ENCODE data around the gene HOXA6. TPM values are rescaled to one million over a fixed set of nuclear protein-coding genes. Genes with fewer than 3 reads are reported as not detected.

The HOXA6 gene
- total RNA-seq, 1 experiment from 2014 or later, result not detected

- Mint-ChIP-seq H3K9me3 (peaks cover 15 to 18% of the 10 kb centered on the region in 2 experiments), H3K4me1 (peaks cover 3 to 16% of the 10 kb centered on the region in 2 experiments), H3K27me3 (ENCODE audit: low read depth) (peaks cover 98% of the 10 kb centered on the region), H3K36me3 (ENCODE audit: insufficient read depth in 1 of 3, low read depth in 3 of 3) (peaks cover 0 to 4% (median 0%) of the 10 kb centered on the region in 3 experiments; a peak in 3 of 7 replicates), H3K27ac (no peak overlapping the region), H3K4me3 (no peak overlapping the region; a peak in 1 of 5 replicates)
- Histone ChIP-seq H3K4me1 (ENCODE audit: insufficient read depth, low read length) (no peaks in the 10 kb centered on the region), H3K27ac (ENCODE audit: insufficient read length, low read depth, low read length) (no peak overlapping the region), H2BK12ac (ENCODE audit: insufficient read length, low read depth, low read length) (no peak overlapping the region), H3K4ac (ENCODE audit: low read depth, low read length) (no peak overlapping the region), H2BK15ac (ENCODE audit: low read depth, low read length) (no peak overlapping the region), H3K23me2 (ENCODE audit: insufficient read length, low read depth, low read length, poor library complexity, severe bottlenecking) (no peaks in the 10 kb centered on the region), H2AFZ (ENCODE audit: low read length) (no peak overlapping the region), H4K91ac (ENCODE audit: insufficient read length, low read depth, low read length) (no peak overlapping the region), H2BK5ac (ENCODE audit: insufficient read length, low read length) (no peak overlapping the region), H3K4me2 (ENCODE audit: insufficient read depth, insufficient read length, low read length) (no peak overlapping the region), H3K27me3 (ENCODE audit: insufficient read depth, low read length) (peaks cover 97% of the 10 kb centered on the region), H3K9ac (ENCODE audit: extremely low read depth, insufficient read length, low read length) (no peak overlapping the region), H3K9me3 (ENCODE audit: control insufficient read depth, low read depth, low read length) (no peaks in the 10 kb centered on the region), H2BK20ac (ENCODE audit: low read depth, low read length, poor library complexity, severe bottlenecking) (no peak overlapping the region), H3K14ac (ENCODE audit: insufficient read depth, low read length) (no peak overlapping the region), H2BK120ac (ENCODE audit: low read depth, low read length, poor library complexity, severe bottlenecking) (no peak overlapping the region), H2AK5ac (ENCODE audit: insufficient read length, low read length) (no peak overlapping the region), H4K20me1 (ENCODE audit: control insufficient read depth, insufficient read depth, insufficient read length) (no peaks in the 10 kb centered on the region), H3K23ac (ENCODE audit: insufficient read length, low read depth, low read length) (no peak overlapping the region), H3K79me1 (ENCODE audit: insufficient read depth, low read depth, low read length, poor library complexity, severe bottlenecking) (no peaks in the 10 kb centered on the region), H3T11ph (ENCODE audit: low read length) (no peak overlapping the region), H3K18ac (ENCODE audit: insufficient read length, low read depth, low read length) (no peak overlapping the region), H3K79me2 (ENCODE audit: insufficient read depth, low read length) (no peaks in the 10 kb centered on the region), H4K8ac (replicated peaks; ENCODE audit: insufficient read length, low read depth, low read length) (no peak overlapping the region), H3K56ac (ENCODE audit: insufficient read length, low read depth, low read length) (no peak overlapping the region), H4K5ac (ENCODE audit: insufficient read length, low read depth, low read length) (no peak overlapping the region)
- peak; percentile 25 for DNase-seq
- TF ChIP-seq CTCF (conservative IDR thresholded peaks at IDR 0.05), result no peak
- WGBS (ENCODE audit: extremely low coverage, insufficient read length, low lambda C conversion rate), result no CpG with 5 or more reads among the region's 27 CpGs
Observed at GRCh38 chr7:27159266-27160144, 11.9 kb upstream of the HOXA6 start.

Data from H9 (cell line).